Measurements from ENCODE around the gene THOC6. TPM values are rescaled to one million over a fixed set of nuclear protein-coding genes. Genes with fewer than 3 reads are reported as not detected.

The THOC6 gene
- total RNA-seq, 1 donor from 2014 or later, result 27.4 TPM

DNA sequence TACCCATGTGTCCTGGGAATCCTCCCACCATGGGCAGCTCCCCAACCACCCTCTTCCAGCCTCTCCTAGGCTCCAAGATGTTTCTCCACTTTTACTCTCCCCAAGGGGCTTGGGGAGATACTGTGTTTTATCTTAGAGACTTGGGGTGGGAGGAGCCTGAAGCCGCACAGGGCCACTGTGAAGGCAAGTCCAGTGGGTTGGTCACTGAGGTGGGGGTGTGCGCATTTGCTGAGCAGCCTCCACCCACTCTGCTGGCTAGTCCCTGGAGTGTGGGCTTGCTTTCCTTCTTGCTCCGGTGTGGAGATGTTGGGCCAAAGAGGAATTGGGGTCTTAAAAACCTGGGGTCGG, 15.2 kb upstream of the THOC6 start:
- peaks cover 3% of the 10 kb centered on the region for H3K4me1 Mint-ChIP-seq (ENCODE audit: low read depth)
- TF ChIP-seq, protein P1, sequence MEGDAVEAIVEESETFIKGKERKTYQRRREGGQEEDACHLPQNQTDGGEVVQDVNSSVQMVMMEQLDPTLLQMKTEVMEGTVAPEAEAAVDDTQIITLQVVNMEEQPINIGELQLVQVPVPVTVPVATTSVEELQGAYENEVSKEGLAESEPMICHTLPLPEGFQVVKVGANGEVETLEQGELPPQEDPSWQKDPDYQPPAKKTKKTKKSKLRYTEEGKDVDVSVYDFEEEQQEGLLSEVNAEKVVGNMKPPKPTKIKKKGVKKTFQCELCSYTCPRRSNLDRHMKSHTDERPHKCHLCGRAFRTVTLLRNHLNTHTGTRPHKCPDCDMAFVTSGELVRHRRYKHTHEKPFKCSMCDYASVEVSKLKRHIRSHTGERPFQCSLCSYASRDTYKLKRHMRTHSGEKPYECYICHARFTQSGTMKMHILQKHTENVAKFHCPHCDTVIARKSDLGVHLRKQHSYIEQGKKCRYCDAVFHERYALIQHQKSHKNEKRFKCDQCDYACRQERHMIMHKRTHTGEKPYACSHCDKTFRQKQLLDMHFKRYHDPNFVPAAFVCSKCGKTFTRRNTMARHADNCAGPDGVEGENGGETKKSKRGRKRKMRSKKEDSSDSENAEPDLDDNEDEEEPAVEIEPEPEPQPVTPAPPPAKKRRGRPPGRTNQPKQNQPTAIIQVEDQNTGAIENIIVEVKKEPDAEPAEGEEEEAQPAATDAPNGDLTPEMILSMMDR (IDR thresholded peaks at IDR 0.05), result no peak
- H3K4me3 Mint-ChIP-seq (ENCODE audit: unreplicated experiment), result no peak overlapping the region
- no peaks in the 10 kb centered on the region for H3K9me3 Mint-ChIP-seq (ENCODE audit: low read depth)
- H3K27me3 Mint-ChIP-seq (ENCODE audit: low read depth), result peaks cover 28% of the 10 kb centered on the region
- no peaks in the 10 kb centered on the region for H3K36me3 Mint-ChIP-seq (ENCODE audit: low read depth)
- no peak for DNase-seq (ENCODE audit: low spot score)
- H3K27ac Mint-ChIP-seq (ENCODE audit: unreplicated experiment), result no peak overlapping the region

DNA sequence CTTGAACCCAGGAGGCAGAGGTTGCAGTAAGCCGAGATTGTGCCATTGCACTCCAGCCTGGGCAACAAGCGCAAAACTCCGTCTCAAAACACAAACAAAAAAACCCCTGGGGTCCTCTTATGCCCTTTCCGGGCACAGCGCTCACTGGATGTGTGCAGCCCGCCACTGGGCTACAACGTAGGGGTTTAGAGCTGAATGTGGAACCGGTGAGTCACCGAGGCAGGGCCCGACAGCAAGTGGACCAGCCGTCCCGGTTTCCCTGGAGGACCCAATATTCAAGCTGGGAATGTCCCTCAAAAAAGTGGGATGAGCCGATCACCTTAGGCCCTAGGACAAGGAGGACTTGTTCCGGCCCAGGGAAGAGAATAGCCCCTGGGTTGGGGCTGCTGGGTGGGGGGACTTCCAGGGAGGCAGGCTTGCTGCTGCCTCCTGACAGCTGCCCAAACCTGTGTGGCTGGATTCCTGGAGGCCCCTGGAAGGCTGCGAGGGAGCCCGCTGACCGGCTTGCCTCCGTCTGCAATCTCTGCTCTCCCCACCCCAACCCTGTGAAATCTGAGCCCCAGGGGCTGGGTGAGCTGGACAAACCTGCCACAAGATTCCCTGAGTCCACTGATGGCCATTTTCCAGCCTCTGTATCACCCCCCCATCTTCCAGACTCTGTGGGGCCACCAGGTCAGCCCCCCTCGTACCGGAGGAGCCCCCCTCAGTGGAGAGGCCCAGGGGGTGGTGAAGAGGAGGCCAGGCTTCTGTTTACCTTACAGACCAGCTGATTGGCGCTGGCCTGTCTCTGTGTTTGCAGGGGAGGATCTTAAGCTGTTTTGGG, 14.1 kb upstream of the THOC6 start:
- no peak overlapping the region for H3K4me3 Mint-ChIP-seq (ENCODE audit: unreplicated experiment)
- H3K4me1 Mint-ChIP-seq (ENCODE audit: low read depth), result peaks cover 3% of the 10 kb centered on the region
- no peaks in the 10 kb centered on the region for H3K9me3 Mint-ChIP-seq (ENCODE audit: low read depth)
- TF ChIP-seq, protein P1 (IDR thresholded peaks at IDR 0.05), result no peak
- H3K27ac Mint-ChIP-seq (ENCODE audit: unreplicated experiment), result no peak overlapping the region
- peaks cover 32% of the 10 kb centered on the region for H3K27me3 Mint-ChIP-seq (ENCODE audit: low read depth)
- DNase-seq (ENCODE audit: low spot score), result no peak
- no peaks in the 10 kb centered on the region for H3K36me3 Mint-ChIP-seq (ENCODE audit: low read depth)

DNA sequence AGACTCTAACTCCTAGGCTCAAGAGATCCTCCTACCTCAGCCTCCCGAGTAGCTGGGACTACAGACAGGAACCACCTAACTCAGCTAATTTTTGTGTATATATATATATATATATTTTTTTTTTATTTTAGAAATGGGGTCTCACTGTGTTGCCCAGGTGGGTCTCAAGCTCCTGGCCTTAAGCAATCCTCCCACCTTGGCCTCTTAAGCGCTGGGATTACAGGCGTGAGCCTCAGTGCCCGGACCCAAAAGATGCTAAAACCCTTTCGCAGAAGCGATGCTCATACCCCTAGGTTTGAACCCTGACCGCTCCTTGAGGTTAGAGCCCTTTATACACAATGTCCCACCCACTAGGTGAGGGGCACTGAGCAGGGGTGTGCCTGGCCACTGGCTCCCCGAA, 13.3 kb upstream of the THOC6 start:
- Mint-ChIP-seq H3K27ac (ENCODE audit: unreplicated experiment) (no peak overlapping the region), H3K27me3 (ENCODE audit: low read depth) (peaks cover 29% of the 10 kb centered on the region), H3K9me3 (ENCODE audit: low read depth) (no peaks in the 10 kb centered on the region), H3K36me3 (ENCODE audit: low read depth) (no peaks in the 10 kb centered on the region), H3K4me3 (ENCODE audit: unreplicated experiment) (no peak overlapping the region), H3K4me1 (ENCODE audit: low read depth) (no peaks in the 10 kb centered on the region)
- TF ChIP-seq, protein P1 (IDR thresholded peaks at IDR 0.05), result no peak
- no peak for DNase-seq (ENCODE audit: low spot score)

DNA sequence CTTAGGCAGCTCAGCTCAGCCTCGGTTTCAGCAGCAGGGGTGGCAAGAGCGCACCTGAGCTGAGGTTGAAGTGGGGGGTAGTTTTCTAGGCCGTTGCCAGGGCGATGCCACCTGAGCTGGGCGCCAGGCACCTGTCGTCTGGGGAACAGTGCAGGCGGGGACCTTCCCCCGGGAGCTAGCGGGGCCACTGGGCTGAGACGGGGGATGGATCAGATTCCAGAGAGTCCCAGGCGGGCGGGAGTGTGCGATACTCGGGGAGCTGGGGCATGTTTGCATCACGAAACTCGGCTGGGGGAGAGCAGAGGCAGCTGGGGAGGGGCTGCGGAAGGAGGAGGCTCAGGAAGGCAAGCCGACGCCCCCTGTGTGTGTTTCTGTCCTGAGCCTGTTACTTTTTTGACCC, 11.6 kb upstream of the THOC6 start:
- no peak overlapping the region for H3K4me3 Mint-ChIP-seq (ENCODE audit: unreplicated experiment)
- H3K4me1 Mint-ChIP-seq (ENCODE audit: low read depth), result no peaks in the 10 kb centered on the region
- TF ChIP-seq, protein P1 (IDR thresholded peaks at IDR 0.05), result no peak
- no peak overlapping the region for H3K27ac Mint-ChIP-seq (ENCODE audit: unreplicated experiment)
- no peaks in the 10 kb centered on the region for H3K9me3 Mint-ChIP-seq (ENCODE audit: low read depth)
- no peak for DNase-seq (ENCODE audit: low spot score)
- peaks cover 18% of the 10 kb centered on the region for H3K27me3 Mint-ChIP-seq (ENCODE audit: low read depth)
- no peaks in the 10 kb centered on the region for H3K36me3 Mint-ChIP-seq (ENCODE audit: low read depth)

DNA sequence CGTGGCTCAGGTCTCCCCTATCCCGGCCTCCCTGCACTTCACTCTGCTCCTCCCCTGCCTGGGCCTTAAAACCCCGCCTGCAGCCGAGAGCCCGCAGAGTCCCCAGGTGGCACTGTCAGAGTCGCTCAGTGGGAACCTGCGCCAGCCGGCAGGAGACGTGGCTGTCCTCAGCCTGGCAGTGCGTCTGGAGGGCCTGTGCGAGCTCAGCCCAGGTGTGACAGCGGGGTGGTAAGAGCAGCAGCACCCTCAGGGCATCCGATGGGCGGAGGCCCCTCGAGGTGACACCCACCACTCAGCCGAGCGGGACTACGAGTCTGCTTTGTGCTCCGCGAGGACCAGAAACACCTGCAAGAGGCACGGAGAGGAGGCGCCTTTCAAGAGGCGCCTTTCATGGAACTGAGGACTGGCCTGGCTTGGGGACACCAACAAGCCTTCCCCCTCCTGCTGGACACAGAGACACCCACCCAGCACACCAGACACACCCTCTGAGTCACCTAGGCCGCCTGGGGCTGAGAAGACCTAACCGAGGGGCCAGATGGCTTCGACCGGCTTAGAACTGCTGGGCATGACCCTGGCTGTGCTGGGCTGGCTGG, 10.9 kb upstream of the THOC6 start, which contains the start of gene CLDN9:
TSS of gene CLDN9 (plus strand) at position 96 of the 593 bp plus-strand sequence. CDS start at position 536, 440 bp downstream.
- no peaks in the 10 kb centered on the region for H3K4me1 Mint-ChIP-seq (ENCODE audit: low read depth)
- H3K27me3 Mint-ChIP-seq (ENCODE audit: low read depth), result peaks cover 17% of the 10 kb centered on the region
- TF ChIP-seq, protein P1 (IDR thresholded peaks at IDR 0.05), result no peak
- H3K36me3 Mint-ChIP-seq (ENCODE audit: low read depth), result no peaks in the 10 kb centered on the region
- no peak within 1 kb of the TSS for H3K4me3 Mint-ChIP-seq (ENCODE audit: unreplicated experiment)
- DNase-seq (ENCODE audit: low spot score), result no peak
- no peaks in the 10 kb centered on the region for H3K9me3 Mint-ChIP-seq (ENCODE audit: low read depth)
- no peak within 1 kb of the TSS for H3K27ac Mint-ChIP-seq (ENCODE audit: unreplicated experiment)

All from chondrocyte (in vitro differentiated cells).